ENCODE measurements around the gene OR51M1. TPM values are rescaled to one million over a fixed set of nuclear protein-coding genes. Genes with fewer than 3 reads are reported as not detected.

The OR51M1 gene
- total RNA-seq, 4 donors from 2014 or later: not detected

DNA sequence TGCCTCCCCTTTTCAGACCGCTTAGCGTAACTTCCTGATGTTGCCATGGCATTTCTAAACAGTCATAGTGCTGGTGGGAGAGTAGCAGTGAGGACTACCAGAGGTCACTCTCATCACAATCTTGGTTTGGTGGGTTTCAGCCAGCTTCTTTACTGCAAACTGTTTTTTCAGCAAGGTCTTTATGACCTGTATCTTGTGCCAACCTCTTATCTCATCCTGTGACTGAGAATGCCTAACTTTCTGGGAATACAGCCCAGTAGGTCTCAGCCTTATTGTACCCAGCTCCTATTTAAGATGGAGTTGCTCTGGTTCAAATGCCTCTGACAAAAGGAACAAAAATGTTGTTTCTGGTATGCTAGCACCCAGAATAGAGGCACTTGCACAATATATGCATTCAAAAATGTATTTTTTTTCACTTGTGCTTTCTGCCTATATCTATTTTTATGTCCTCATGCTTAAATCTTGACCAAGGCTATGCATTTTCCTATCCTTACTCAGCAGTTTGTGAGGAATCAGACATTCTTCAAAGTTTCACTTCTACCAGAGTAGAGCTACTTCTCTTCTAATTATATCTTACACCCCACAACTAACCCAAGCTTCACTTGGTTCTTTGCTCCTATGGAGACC is 16.1 kb upstream of the OR51M1 start:
- no peaks in the 10 kb centered on the region for H3K4me1 ChIP-seq
- TF ChIP-seq, protein P1, sequence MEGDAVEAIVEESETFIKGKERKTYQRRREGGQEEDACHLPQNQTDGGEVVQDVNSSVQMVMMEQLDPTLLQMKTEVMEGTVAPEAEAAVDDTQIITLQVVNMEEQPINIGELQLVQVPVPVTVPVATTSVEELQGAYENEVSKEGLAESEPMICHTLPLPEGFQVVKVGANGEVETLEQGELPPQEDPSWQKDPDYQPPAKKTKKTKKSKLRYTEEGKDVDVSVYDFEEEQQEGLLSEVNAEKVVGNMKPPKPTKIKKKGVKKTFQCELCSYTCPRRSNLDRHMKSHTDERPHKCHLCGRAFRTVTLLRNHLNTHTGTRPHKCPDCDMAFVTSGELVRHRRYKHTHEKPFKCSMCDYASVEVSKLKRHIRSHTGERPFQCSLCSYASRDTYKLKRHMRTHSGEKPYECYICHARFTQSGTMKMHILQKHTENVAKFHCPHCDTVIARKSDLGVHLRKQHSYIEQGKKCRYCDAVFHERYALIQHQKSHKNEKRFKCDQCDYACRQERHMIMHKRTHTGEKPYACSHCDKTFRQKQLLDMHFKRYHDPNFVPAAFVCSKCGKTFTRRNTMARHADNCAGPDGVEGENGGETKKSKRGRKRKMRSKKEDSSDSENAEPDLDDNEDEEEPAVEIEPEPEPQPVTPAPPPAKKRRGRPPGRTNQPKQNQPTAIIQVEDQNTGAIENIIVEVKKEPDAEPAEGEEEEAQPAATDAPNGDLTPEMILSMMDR (IDR thresholded peaks at IDR 0.05): no peak
- TF ChIP-seq POLR2A (IDR thresholded peaks at IDR 0.05) (no peak), POLR2AphosphoS5 (IDR thresholded peaks at IDR 0.05) (no peak), EP300 (IDR thresholded peaks at IDR 0.05) (no peak)
- H3K4me3 ChIP-seq: no peak overlapping the region
- ATAC-seq: no peak
- no peak overlapping the region for H3K27ac ChIP-seq
- H3K36me3 ChIP-seq: no peaks in the 10 kb centered on the region
- no peaks in the 10 kb centered on the region for H3K27me3 ChIP-seq
- 50 to 97% methylated on average over 2 of the region's 2 CpGs for WGBS, 2 donors (ENCODE audit: low coverage in 1 of 2)
- no peaks in the 10 kb centered on the region for H3K9me3 ChIP-seq

DNA sequence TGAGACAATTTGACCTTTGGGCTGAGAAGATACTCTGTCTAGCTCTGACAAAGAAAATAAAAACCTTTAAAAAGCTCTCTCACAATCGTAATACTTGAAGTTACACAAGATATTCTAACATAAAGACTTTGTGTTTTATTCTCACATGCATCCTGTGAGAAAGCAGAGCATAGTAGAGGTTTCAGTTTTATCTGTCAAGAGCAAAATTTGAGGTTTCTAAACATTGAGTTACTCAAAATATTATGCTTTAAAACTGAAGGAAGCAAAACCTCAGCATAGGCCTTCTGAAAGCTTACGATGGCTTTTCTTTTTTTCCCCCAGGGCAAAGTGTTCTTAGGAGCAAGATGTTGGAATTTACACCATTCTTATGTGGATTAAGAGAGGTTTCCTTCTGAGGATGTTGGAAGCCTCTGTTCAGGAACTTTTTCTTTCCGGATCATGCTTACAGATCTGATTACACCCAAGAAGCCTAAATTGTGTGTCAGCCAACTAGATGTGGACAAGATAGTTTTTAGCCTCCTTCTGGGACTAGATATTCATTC is 15.0 kb upstream of the OR51M1 start:
- Histone ChIP-seq H3K27me3 (no peaks in the 10 kb centered on the region), H3K4me3 (no peak overlapping the region), H3K9me3 (no peaks in the 10 kb centered on the region), H3K4me1 (no peaks in the 10 kb centered on the region), H3K27ac (no peak overlapping the region), H3K36me3 (no peaks in the 10 kb centered on the region)
- 50 to 59% methylated on average over 3 of the region's 3 CpGs for WGBS, 2 donors (ENCODE audit: low coverage in 1 of 2)
- TF ChIP-seq EP300 (IDR thresholded peaks at IDR 0.05) (no peak), POLR2AphosphoS5 (IDR thresholded peaks at IDR 0.05) (no peak), POLR2A (IDR thresholded peaks at IDR 0.05) (no peak)
- TF ChIP-seq, protein P1 (IDR thresholded peaks at IDR 0.05): no peak
- ATAC-seq: no peak

DNA sequence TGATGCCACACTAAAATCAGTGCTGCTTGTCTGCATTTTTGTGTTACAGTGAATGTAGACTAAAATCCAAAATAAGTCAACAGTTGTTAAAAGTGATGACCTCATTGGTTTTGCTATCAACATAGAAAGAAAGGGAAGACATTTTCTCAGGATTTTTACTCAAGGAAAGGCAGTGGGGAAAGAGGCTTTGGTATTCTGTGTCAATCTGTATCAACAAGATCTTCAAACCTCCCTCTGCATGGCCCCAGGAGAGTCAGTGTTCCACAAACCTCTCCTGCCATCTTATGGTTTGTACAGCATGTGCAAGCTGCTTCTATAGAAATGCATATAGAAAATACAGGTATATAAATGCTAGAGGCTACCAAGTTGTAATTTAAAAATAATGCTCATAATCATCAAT is 13.8 kb upstream of the OR51M1 start:
- Histone ChIP-seq H3K4me1 (no peaks in the 10 kb centered on the region), H3K9me3 (no peaks in the 10 kb centered on the region), H3K4me3 (no peak overlapping the region), H3K36me3 (no peaks in the 10 kb centered on the region), H3K27me3 (no peaks in the 10 kb centered on the region), H3K27ac (no peak overlapping the region)
- TF ChIP-seq, protein P1 (IDR thresholded peaks at IDR 0.05): no peak
- TF ChIP-seq POLR2AphosphoS5 (IDR thresholded peaks at IDR 0.05): no peak
- TF ChIP-seq POLR2A (IDR thresholded peaks at IDR 0.05): no peak
- no peak for TF ChIP-seq EP300 (IDR thresholded peaks at IDR 0.05)
- ATAC-seq: peak; percentile 22

DNA sequence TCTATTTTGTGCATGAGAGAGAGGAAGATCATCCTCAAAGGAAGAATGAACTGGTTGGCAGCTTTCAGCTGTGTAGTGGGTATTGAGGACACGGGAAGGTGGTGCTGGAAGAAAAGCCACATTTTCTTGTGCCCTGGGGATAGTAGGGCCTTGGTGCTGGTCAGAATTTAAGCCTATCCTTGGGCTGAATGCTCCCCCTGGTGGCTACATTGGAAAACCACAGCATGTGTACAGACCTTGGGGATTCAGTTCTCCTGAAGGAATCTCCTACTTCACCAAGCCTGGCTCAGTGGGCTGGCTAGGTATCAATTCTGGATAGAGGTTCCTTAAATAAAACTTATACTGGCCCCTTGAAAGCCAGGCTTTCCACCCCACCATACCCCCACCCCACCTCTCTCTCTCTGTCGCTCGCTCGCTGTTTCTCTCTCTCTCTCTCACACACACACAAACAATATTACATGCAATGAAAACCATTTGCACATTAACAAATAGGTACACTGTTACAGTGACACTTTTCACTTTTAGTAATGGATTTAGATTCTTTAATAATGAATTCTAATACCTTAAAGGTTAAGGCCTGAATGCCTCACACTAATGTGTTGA is 2.8 kb upstream of the OR51M1 start:
- Histone ChIP-seq H3K27me3 (no peaks in the 10 kb centered on the region), H3K4me1 (no peaks in the 10 kb centered on the region), H3K27ac (no peak overlapping the region), H3K4me3 (no peak overlapping the region), H3K36me3 (no peaks in the 10 kb centered on the region), H3K9me3 (peaks cover 0 to 7% (median 0%) of the 10 kb centered on the region in 3 donors)
- TF ChIP-seq POLR2AphosphoS5 (IDR thresholded peaks at IDR 0.05): no peak
- no peak for TF ChIP-seq POLR2A (IDR thresholded peaks at IDR 0.05)
- no peak for TF ChIP-seq EP300 (IDR thresholded peaks at IDR 0.05)
- TF ChIP-seq, protein P1 (IDR thresholded peaks at IDR 0.05): peak in 3 of 4 experiments; percentile 42 to 58 (median 44)
- ATAC-seq: no peak
- 57 to 73% methylated on average over 3 to 4 of the region's 4 CpGs for WGBS, 2 donors (ENCODE audit: low coverage in 1 of 2)

DNA sequence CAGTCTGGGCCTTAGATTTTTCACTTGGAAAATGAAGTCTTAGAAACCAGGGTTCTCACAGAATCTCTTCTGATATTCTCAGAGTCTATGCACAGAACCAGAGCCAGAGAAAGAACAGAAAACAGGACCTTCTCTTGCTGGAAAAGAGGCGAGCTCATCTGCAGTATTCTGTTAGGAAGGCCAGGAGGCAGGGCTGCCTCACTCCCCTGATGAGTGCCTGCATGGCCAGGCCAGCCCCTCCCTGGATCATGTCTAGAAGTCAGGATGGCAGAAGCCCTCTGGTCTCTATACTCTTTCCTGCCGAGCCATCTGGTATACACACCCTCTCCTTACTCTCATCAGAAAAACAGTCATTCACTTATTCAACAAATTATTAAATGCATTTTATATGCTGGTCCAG is 723 bp downstream of the OR51M1 start:
- 40 to 55% methylated on average over 1 to 2 of the region's 2 CpGs for WGBS, 2 donors (ENCODE audit: low coverage in 1 of 2)
- no peak for ATAC-seq

More for the DNA sequence above, 723 bp downstream of the OR51M1 start:
- Histone ChIP-seq H3K4me3 (no peak overlapping the region), H3K9me3 (no peaks in the 10 kb centered on the region), H3K27me3 (no peaks in the 10 kb centered on the region), H3K27ac (no peak overlapping the region), H3K36me3 (no peaks in the 10 kb centered on the region), H3K4me1 (no peaks in the 10 kb centered on the region)
- TF ChIP-seq POLR2AphosphoS5 (IDR thresholded peaks at IDR 0.05) (no peak), EP300 (IDR thresholded peaks at IDR 0.05) (no peak), POLR2A (IDR thresholded peaks at IDR 0.05) (no peak)
- TF ChIP-seq, protein P1 (IDR thresholded peaks at IDR 0.05): no peak
